Mucosa of descending colon (tissue), 3 donors: Measurements from ENCODE around the gene COL7A1. TPM values are rescaled to one million over a fixed set of nuclear protein-coding genes. Genes with fewer than 3 reads are reported as not detected.
A peak's percentile ranks its signal among the peaks of the same experiment; 100 is the strongest.

Experiments
- ATAC-seq: fragments of 200-7000 bp; cut with Tn5 transposase; one replicate; pipeline ENCODE4 v1.9.1; 2020; ENCODE audit warnings: mild to moderate bottlenecking, moderate library complexity
- DNase-seq, 3 donors: peaks; one replicate each; pipeline ENCODE4 v3.0.0-alpha.2; 2020
- H3K36me3 ChIP-seq: fragments of 200-600 bp; one replicate; pipeline ENCODE4 v1.8.0; 2021; ENCODE audit warnings: low read depth, mild to moderate bottlenecking
- H3K4me1 ChIP-seq: fragments of 200-600 bp; one replicate; pipeline ENCODE4 v1.8.0; 2021; ENCODE audit warnings: low read depth, mild to moderate bottlenecking
- H3K4me3 ChIP-seq: fragments of 200-600 bp; one replicate; pipeline ENCODE4 v1.8.0; 2021; ENCODE audit warnings: mild to moderate bottlenecking
- H3K9me3 ChIP-seq: fragments of 200-600 bp; one replicate; pipeline ENCODE4 v1.8.0; 2021; ENCODE audit warnings: mild to moderate bottlenecking
- CTCF ChIP-seq: fragments of 200-600 bp; IDR thresholded peaks from one replicate; pipeline ENCODE4 v1.8.0; 2022; ENCODE audit warnings: antibody characterized with exemption, mild to moderate bottlenecking
- intact Hi-C, 2 donors: fragments of 100-400 bp; cut with DNase I in 1 of 2; cut with micrococcal nuclease in 1 of 2; formaldehyde crosslinking; loops; one replicate each; pipeline versions ENCODE4 v1.11.0 to v1.11.1; 2022; cut with DNase I, micrococcal nuclease
- total RNA-seq, 3 donors: library from RNA; stranded (reverse); fragmentation: NEBNext Ultra II Directional in 2 of 3; extraction: Animal tissue kit (Norgen Biotek cat#: 25700) in 2 of 3; gene quantifications; one replicate each; pipeline versions ENCODE4 v1.2.1 to v1.2.4, GENCODE V29; 2021 to 2023
- donor health status: DM: no; HTN: no; CAD: no; lungs with moderate emphysema.
- donor health status: DM: no; HTN: no; CAD: no.
- donor health status: DM: no; HTN: yes; CAD: no.

Gene COL7A1
- total RNA-seq, 3 donors from 2014 or later, result 2.8 to 6.8 (median 3.9) TPM

- Histone ChIP-seq H3K4me1 (no peaks in the 10 kb centered on the region), H3K4me3 (no peak overlapping the region), H3K36me3 (peaks cover 37% of the 10 kb centered on the region), H3K9me3 (no peaks in the 10 kb centered on the region)
- intact Hi-C loops, result no loop called here
- no peak for ATAC-seq
- TF ChIP-seq CTCF, result no peak
- DNase-seq, result no peak
These were observed 6.5 kb upstream of the COL7A1 start for GRCh38 chr3:48601622-48601994.

- Histone ChIP-seq H3K4me3 (no peak overlapping the region), H3K36me3 (peaks cover 37% of the 10 kb centered on the region), H3K4me1 (no peaks in the 10 kb centered on the region), H3K9me3 (no peaks in the 10 kb centered on the region)
- ATAC-seq (no peak), DNase-seq (no peak)
- intact Hi-C loops, result no loop called here
- no peak for TF ChIP-seq CTCF
These were observed 5.8 kb upstream of the COL7A1 start for GRCh38 chr3:48600711-48601621.

- intact Hi-C loops, result no loop called here
- Histone ChIP-seq H3K36me3 (peaks cover 37% of the 10 kb centered on the region), H3K4me3 (no peak overlapping the region), H3K9me3 (no peaks in the 10 kb centered on the region), H3K4me1 (peaks cover 10% of the 10 kb centered on the region)
- no peak for ATAC-seq
- TF ChIP-seq CTCF, result no peak
- no peak for DNase-seq
These were observed 4.6 kb upstream of the COL7A1 start for GRCh38 chr3:48599509-48600285.

- H3K9me3 ChIP-seq, result no peaks in the 10 kb centered on the region
- H3K36me3 ChIP-seq, result peaks cover 33% of the 10 kb centered on the region
- intact Hi-C loops, result no loop called here
- peak; percentile 8 for ATAC-seq
- H3K4me3 ChIP-seq, result no peak overlapping the region
- peaks cover 15% of the 10 kb centered on the region for H3K4me1 ChIP-seq
- TF ChIP-seq CTCF, result no peak
- DNase-seq, result no peak
These were observed 4.0 kb upstream of the COL7A1 start for GRCh38 chr3:48599077-48599501.

GRCh38 chr3:48598323-48599076, 3.4 kb upstream of the COL7A1 start:
- Histone ChIP-seq H3K36me3 (peaks cover 29% of the 10 kb centered on the region), H3K4me3 (no peak overlapping the region), H3K4me1 (peaks cover 15% of the 10 kb centered on the region), H3K9me3 (no peaks in the 10 kb centered on the region)
- no peak for TF ChIP-seq CTCF
- DNase-seq (peak in 1 of 3 donors; percentile 38), ATAC-seq (peak; percentile 26)
- intact Hi-C loops, result no loop called here
